SK-N-MC (cell line): Measurements from ENCODE around the gene CTNNA3.
"Not testable (repeated sequence)": the region's sequence is repeated elsewhere in the genome, so short reads cannot be mapped to it uniquely, and the experiment has no call there.

Experiments
- DNase-seq: peaks from one replicate; pipeline ENCODE4 v3.0.0-alpha.2; 2011; ENCODE audit warnings: low read depth, low spot score
- H3K27ac ChIP-seq: fragments of 200-600 bp; sonication (generic); 2 replicates; pipeline ENCODE4 v1.5.1; 2016; ENCODE audit warnings: mixed run types
- H3K36me3 ChIP-seq: fragments of 200-600 bp; sonication (generic); 2 replicates; pipeline ENCODE4 v1.6.1; 2017; ENCODE audit warnings: antibody characterized with exemption, low read length, mixed read lengths; ENCODE audit not compliant: insufficient read depth
- H3K4me3 ChIP-seq: fragments of 200-600 bp; sonication (generic); 2 replicates; pipeline ENCODE4 v1.5.1; 2016
- H3K9ac ChIP-seq: fragments of 200-600 bp; sonication (generic); 2 replicates; pipeline ENCODE4 v1.8.0; 2017; ENCODE audit warnings: mixed run types, mixed read lengths; ENCODE audit not compliant: insufficient read length
- H3K9me3 ChIP-seq: fragments of 200-600 bp; sonication (generic); 2 replicates; pipeline ENCODE4 v1.6.1; 2017; ENCODE audit warnings: low read depth, mild to moderate bottlenecking, antibody characterized with exemption, low read length, moderate library complexity, mixed read lengths
- EZH2 ChIP-seq: fragments of 200-600 bp; sonication (generic); IDR thresholded peaks from one replicate; pipeline ENCODE4 v1.6.1; 2017; ENCODE audit warnings: antibody characterized with exemption
- FOXP2 ChIP-seq: optimal IDR thresholded peaks from 2 replicates; pipeline ENCODE3; 2011; ENCODE audit warnings: mild to moderate bottlenecking, moderate library complexity; ENCODE audit not compliant: insufficient read depth; ENCODE audit errors: extremely low read length, control extremely low read depth
- POLR2AphosphoS5 ChIP-seq: IDR thresholded peaks from 2 replicates; pipeline ENCODE4 v1.6.1; 2012; ENCODE audit warnings: mild to moderate bottlenecking, low read depth, low read length, borderline replicate concordance

The CTNNA3 gene

DNA sequence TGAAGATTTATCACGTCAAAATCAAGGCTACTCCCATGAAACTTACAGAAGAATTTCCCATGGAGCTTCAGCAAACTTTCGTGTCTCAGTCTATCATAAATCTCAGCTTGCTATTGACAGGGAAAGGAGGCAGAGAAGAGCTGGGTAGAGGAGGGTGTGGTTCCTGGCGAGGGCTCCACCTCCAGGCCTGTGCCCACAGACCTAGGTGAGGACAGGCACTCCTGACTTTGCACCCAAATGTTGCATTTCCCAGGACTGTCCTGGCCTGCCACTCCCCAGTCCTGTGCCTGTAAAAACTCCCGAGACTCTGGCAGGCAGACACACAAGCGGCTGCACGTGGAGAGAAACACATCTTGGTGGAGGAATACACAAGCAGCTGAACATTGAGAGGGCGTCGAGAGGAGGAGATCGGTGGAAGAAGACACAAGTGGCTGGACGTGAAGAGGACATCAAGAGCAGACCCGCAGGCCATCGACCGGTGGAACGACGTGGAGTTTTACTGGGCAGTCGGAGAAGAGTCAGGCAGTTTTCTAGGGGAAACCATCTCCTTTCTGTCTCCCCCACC, 145.1 kb downstream of the CTNNA3 start:
- no peaks in the 10 kb centered on the region for H3K9me3 ChIP-seq
- no peak overlapping the region for H3K27ac ChIP-seq
- H3K36me3 ChIP-seq = no peaks in the 10 kb centered on the region
- DNase-seq = no peak
- H3K9ac ChIP-seq = no peak overlapping the region
- no peak for TF ChIP-seq EZH2
- TF ChIP-seq POLR2AphosphoS5 = no peak
- TF ChIP-seq FOXP2 = no peak
- no peak overlapping the region for H3K4me3 ChIP-seq

- H3K9me3 ChIP-seq = no peaks in the 10 kb centered on the region
- H3K4me3 ChIP-seq = no peak overlapping the region
- no peaks in the 10 kb centered on the region for H3K36me3 ChIP-seq
- DNase-seq = no peak
- no peak overlapping the region for H3K9ac ChIP-seq
- H3K27ac ChIP-seq = no peak overlapping the region
- TF ChIP-seq POLR2AphosphoS5 = no peak
- no peak for TF ChIP-seq EZH2
- TF ChIP-seq FOXP2 = no peak
Measured at GRCh38 chr10:67550046-67550445, 145.9 kb downstream of the CTNNA3 start.

GRCh38 chr10:67549390-67549789, 146.6 kb downstream of the CTNNA3 start:
- no peak overlapping the region for H3K27ac ChIP-seq
- no peaks in the 10 kb centered on the region for H3K36me3 ChIP-seq
- H3K4me3 ChIP-seq = 0 out of 2 replicates have a peak overlapping the region, but pooled peaks have one; percentile 36
- TF ChIP-seq EZH2 = no peak
- no peak for TF ChIP-seq FOXP2
- no peak for TF ChIP-seq POLR2AphosphoS5
- H3K9me3 ChIP-seq = no peaks in the 10 kb centered on the region
- no peak overlapping the region for H3K9ac ChIP-seq
- no peak for DNase-seq

DNA sequence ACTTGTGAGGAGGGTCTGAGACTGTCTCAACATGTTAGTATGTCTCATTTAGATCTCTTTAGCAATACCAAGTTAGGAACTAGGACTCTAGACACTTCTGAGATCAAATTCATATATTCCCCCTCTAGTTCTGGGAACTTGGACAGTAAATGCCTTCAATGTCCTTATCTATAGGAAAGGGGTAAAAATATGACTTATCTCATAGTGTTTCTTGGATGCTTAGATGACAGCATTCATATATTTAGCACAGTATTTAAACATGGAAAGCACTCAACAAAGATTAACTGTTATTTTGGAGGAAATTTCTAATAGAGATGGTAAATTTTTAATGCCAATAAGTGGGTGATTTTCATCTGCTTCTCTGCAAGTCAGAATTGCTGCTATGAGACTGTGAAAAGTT, 154.6 kb downstream of the CTNNA3 start:
- Histone ChIP-seq H3K9me3 (no peaks in the 10 kb centered on the region), H3K27ac (no peak overlapping the region), H3K36me3 (no peaks in the 10 kb centered on the region), H3K9ac (no peak overlapping the region), H3K4me3 (no peak overlapping the region)
- no peak for DNase-seq
- no peak for TF ChIP-seq POLR2AphosphoS5
- TF ChIP-seq FOXP2 = no peak
- no peak for TF ChIP-seq EZH2

- Histone ChIP-seq H3K4me3 (no peak overlapping the region), H3K27ac (no peak overlapping the region), H3K9ac (no peak overlapping the region), H3K36me3 (no peaks in the 10 kb centered on the region), H3K9me3 (no peaks in the 10 kb centered on the region)
- TF ChIP-seq POLR2AphosphoS5 (no peak), FOXP2 (no peak), EZH2 (no peak)
- DNase-seq = no peak
Measured at GRCh38 chr10:67539312-67539711, 156.7 kb downstream of the CTNNA3 start.

DNA sequence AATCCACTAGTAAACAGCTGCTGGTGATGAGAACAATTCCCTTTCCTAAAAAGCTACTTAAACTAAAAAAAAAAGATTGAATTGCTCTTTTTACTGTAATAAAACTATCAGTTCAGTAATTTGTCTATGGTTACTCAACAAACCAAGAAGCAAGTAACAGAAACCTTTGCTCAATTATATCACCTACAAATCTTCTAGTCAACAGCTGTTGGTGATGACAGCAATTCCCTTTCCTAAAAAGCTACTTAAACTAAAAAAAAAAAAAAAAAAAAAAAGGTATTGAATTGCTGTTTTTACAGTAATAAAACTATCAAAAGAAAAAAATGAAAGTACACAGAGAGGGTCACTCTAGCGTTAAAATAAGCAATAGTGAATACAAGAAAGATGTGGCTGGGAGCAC, 158.1 kb downstream of the CTNNA3 start:
- H3K9me3 ChIP-seq = no peaks in the 10 kb centered on the region
- DNase-seq = no peak
- TF ChIP-seq EZH2 (no peak), FOXP2 (no peak), POLR2AphosphoS5 (no peak)

DNA sequence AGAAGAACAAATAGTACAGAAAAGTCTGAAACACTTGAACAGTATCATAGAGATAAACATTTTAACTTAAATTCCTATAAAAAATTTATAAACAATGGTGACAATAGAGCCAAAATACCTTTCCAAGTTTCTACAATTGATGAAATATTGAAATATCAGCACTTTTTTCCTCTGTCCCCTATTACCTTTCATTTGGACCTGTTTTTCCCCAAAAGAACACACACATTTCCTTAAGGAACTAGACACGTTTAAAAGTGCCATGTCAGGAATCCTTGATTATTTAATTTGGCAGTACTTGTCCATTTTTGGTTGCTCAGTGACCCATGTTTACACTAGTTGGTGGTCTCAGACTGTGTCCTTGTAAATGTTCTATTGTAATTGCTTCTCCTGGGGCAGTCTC, 162.6 kb downstream of the CTNNA3 start:
- Histone ChIP-seq H3K4me3 (no peak overlapping the region), H3K27ac (no peak overlapping the region), H3K36me3 (no peaks in the 10 kb centered on the region), H3K9me3 (no peaks in the 10 kb centered on the region), H3K9ac (no peak overlapping the region)
- TF ChIP-seq FOXP2 = no peak
- no peak for TF ChIP-seq POLR2AphosphoS5
- no peak for TF ChIP-seq EZH2
- no peak for DNase-seq

More for the DNA sequence above, 158.1 kb downstream of the CTNNA3 start:
- no peak overlapping the region for H3K27ac ChIP-seq
- no peak overlapping the region for H3K9ac ChIP-seq
- no peak overlapping the region for H3K4me3 ChIP-seq
- no peaks in the 10 kb centered on the region for H3K36me3 ChIP-seq

DNA sequence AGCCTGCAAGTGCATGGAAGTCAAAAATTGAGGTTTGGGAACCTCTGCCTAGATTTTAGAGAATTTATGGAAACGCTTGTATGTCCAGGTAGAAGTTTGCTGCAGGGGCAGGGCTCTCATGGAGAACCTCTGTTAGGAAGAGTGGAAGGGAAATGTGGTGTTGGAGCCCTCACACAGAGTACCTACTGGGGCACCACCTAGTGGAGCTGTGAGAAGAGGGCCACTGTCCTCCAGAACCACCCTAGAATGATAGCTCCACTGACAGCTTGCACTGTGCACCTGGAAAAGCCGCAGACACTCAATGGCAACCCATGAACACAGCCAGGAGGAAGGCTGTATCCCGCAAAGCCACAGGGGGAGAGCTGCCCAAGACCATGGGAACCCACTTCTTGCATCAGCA, 165.0 kb downstream of the CTNNA3 start:
- not testable (repeated sequence) for H3K27ac ChIP-seq, H3K9ac ChIP-seq, DNase-seq, H3K4me3 ChIP-seq, H3K36me3 ChIP-seq, H3K9me3 ChIP-seq

GRCh38 chr10:67527351-67527750, 168.6 kb downstream of the CTNNA3 start:
- H3K36me3 ChIP-seq = no peaks in the 10 kb centered on the region
- no peak overlapping the region for H3K4me3 ChIP-seq
- no peak overlapping the region for H3K27ac ChIP-seq
- DNase-seq = no peak
- no peak for TF ChIP-seq FOXP2
- no peak for TF ChIP-seq EZH2
- TF ChIP-seq POLR2AphosphoS5 = no peak
- no peaks in the 10 kb centered on the region for H3K9me3 ChIP-seq
- no peak overlapping the region for H3K9ac ChIP-seq
